GM23248 (cell line): ENCODE data around the gene EVL.

Source experiments
- EZH2 ChIP-seq: fragments of 200-600 bp; sonication (generic); IDR thresholded peaks from 2 replicates; pipeline ENCODE4 v1.6.1; 2018; ENCODE audit warnings: antibody characterized with exemption, mild to moderate bottlenecking; ENCODE audit not compliant: insufficient read depth, poor library complexity, severe bottlenecking
- EZH2phosphoT487 ChIP-seq: fragments of 200-600 bp; sonication (generic); IDR thresholded peaks from 2 replicates; pipeline ENCODE4 v1.6.1; 2018; ENCODE audit warnings: antibody characterized with exemption, moderate library complexity, mild to moderate bottlenecking, low read depth; ENCODE audit not compliant: insufficient read depth

DNA sequence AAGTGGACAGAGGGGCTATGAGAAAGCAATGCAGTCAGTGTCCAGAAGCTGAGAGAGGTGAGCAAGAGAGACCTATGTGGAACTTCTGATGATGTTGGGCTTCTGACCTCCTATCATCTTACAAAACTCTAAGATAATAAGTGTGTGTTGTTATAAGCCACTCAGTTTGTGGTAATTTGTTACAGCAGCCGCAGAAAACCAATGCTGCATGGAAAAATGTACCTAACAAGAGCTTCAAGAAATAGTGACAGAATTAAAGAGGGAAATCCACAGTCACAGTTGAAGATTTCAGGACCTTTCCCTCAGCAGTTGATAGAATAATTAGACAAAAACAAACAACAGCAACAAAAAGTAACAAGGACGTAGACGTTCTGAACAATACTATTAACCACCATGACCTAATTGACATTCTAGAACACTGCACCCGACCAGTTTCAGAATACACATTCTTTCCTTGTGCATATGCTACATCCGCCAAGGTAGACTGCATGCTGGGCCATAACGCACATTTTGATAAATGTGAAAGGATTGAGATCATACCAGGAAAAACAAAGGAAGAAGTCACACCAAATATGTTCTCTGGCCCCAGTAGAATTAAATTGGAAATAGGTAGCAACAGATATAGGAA is 1.8 kb upstream of the EVL start:
- TF ChIP-seq EZH2 (no peak), EZH2phosphoT487 (no peak)
